Endothelial cell (in vitro differentiated cells): ENCODE results near the gene A2ML1. TPM values are rescaled to one million over a fixed set of nuclear protein-coding genes. Genes with fewer than 3 reads are reported as not detected.

Experiments
- DNase-seq: peaks from one replicate; pipeline ENCODE4 v3.0.0; 2021; ENCODE audit warnings: low spot score
- H3K27ac Mint-ChIP-seq: one replicate; pipeline ENCODE4 v1.8.0; 2021; ENCODE audit warnings: mixed read lengths, inconsistent platforms; ENCODE audit not compliant: unreplicated experiment
- H3K27me3 Mint-ChIP-seq: one replicate; pipeline ENCODE4 v1.8.0; 2021; ENCODE audit warnings: mild to moderate bottlenecking, moderate library complexity, mixed read lengths, inconsistent platforms; ENCODE audit not compliant: unreplicated experiment
- H3K36me3 Mint-ChIP-seq: one replicate; pipeline ENCODE4 v1.8.0; 2021; ENCODE audit warnings: mild to moderate bottlenecking, low read depth, mixed read lengths, inconsistent platforms; ENCODE audit not compliant: unreplicated experiment
- H3K4me1 Mint-ChIP-seq: one replicate; pipeline ENCODE4 v1.8.0; 2021; ENCODE audit warnings: mild to moderate bottlenecking, mixed read lengths, inconsistent platforms; ENCODE audit not compliant: unreplicated experiment
- H3K4me3 Mint-ChIP-seq: one replicate; pipeline ENCODE4 v1.8.0; 2021; ENCODE audit warnings: mild to moderate bottlenecking, mixed read lengths, inconsistent platforms; ENCODE audit not compliant: unreplicated experiment
- H3K9me3 Mint-ChIP-seq: one replicate; pipeline ENCODE4 v1.8.0; 2021; ENCODE audit warnings: mixed read lengths, inconsistent platforms; ENCODE audit not compliant: unreplicated experiment
- CTCF ChIP-seq: fragments of 200-600 bp; sonication (generic); IDR thresholded peaks from one replicate; pipeline ENCODE4 v1.5.0; 2021; ENCODE audit warnings: antibody characterized with exemption; ENCODE audit not compliant: unreplicated experiment
- total RNA-seq: library from RNA; stranded (reverse); fragmentation: NEBNext Ultra II Directional; extraction: Animal tissue kit (Norgen Biotek cat#: 25700); gene quantifications from one replicate; pipeline ENCODE4 v1.2.1, GENCODE V29; 2021; ENCODE audit not compliant: unreplicated experiment

Gene A2ML1
- total RNA-seq, 1 donor from 2014 or later: not detected

GRCh38 chr12:8821591-8821990 lies 830 bp upstream of the A2ML1 start:
- Mint-ChIP-seq H3K9me3 (no peaks in the 10 kb centered on the region), H3K4me3 (no peak overlapping the region), H3K36me3 (no peaks in the 10 kb centered on the region), H3K27ac (no peak overlapping the region), H3K4me1 (no peaks in the 10 kb centered on the region), H3K27me3 (peaks cover 5% of the 10 kb centered on the region)
- TF ChIP-seq CTCF: no peak
- no peak for DNase-seq

- peaks cover 5% of the 10 kb centered on the region for H3K27me3 Mint-ChIP-seq
- H3K36me3 Mint-ChIP-seq: no peaks in the 10 kb centered on the region
- no peaks in the 10 kb centered on the region for H3K4me1 Mint-ChIP-seq
- peak; percentile 55 for TF ChIP-seq CTCF
- H3K27ac Mint-ChIP-seq: no peak overlapping the region
- peak; percentile 67 for DNase-seq
- H3K4me3 Mint-ChIP-seq: no peak overlapping the region
- H3K9me3 Mint-ChIP-seq: no peaks in the 10 kb centered on the region
Observed at GRCh38 chr12:8823565-8824300, 1.3 kb downstream of the A2ML1 start.

GRCh38 chr12:8827551-8828256 lies 5.3 kb downstream of the A2ML1 start:
- Mint-ChIP-seq H3K9me3 (no peaks in the 10 kb centered on the region), H3K36me3 (no peaks in the 10 kb centered on the region), H3K4me1 (peaks cover 2% of the 10 kb centered on the region), H3K27ac (no peak overlapping the region), H3K27me3 (peaks cover 5% of the 10 kb centered on the region), H3K4me3 (no peak overlapping the region)
- no peak for DNase-seq
- no peak for TF ChIP-seq CTCF

- DNase-seq: no peak
- Mint-ChIP-seq H3K36me3 (no peaks in the 10 kb centered on the region), H3K4me1 (peaks cover 2% of the 10 kb centered on the region), H3K9me3 (no peaks in the 10 kb centered on the region), H3K27ac (no peak overlapping the region), H3K27me3 (peaks cover 3% of the 10 kb centered on the region), H3K4me3 (no peak overlapping the region)
- TF ChIP-seq CTCF: no peak
Observed at GRCh38 chr12:8828257-8829124, 6.1 kb downstream of the A2ML1 start.
